ENCODE data around the gene ISYNA1. TPM values are rescaled to one million over a fixed set of nuclear protein-coding genes. Genes with fewer than 3 reads are reported as not detected.

The ISYNA1 gene
- total and polyA plus RNA-seq, 10 of the 15 experiments (the other 5 are each of a cell fraction or from before 2014, with no cell fraction given), result 1.9 to 37.0 (median 9.1) TPM

GRCh38 chr19:18484992-18485391 lies 47.1 kb upstream of the ISYNA1 start:
- ATAC-seq (no peak; the same call in 2 of the 3 replicates), FAIRE-seq (no peak), DNase-seq (ENCODE audit: low read depth, low spot score) (no peak)
- SMC1A ChIA-PET (ENCODE audit: uncharacterized antibody, unreplicated experiment), result interaction anchor here (0.6 kb wide), 1 partner anchor 128 kb away, joined by 3 read pairs; the partner anchor contains the start of gene TMEM59L
- POLR2A ChIA-PET, result no interaction called here
- no peak overlapping the region for H3K27ac ChIP-seq (ENCODE audit: control insufficient read depth, insufficient read depth)
- H3K4me3 ChIP-seq, result no peak overlapping the region
- RAD21 ChIA-PET (ENCODE audit: unreplicated experiment), result no interaction called here
- H3K4me2 ChIP-seq (ENCODE audit: control insufficient read depth, insufficient read depth), result no peak overlapping the region
- H3K9me3 ChIP-seq (replicated peaks; ENCODE audit: control insufficient read depth, insufficient read depth, low read length), result no peaks in the 10 kb centered on the region
- H3K36me3 ChIP-seq (ENCODE audit: control insufficient read depth in 2 of 2, insufficient read depth in 2 of 2, low read length in 1 of 2), result peaks cover 0 to 1% of the 10 kb centered on the region in 2 experiments; a peak in 2 of 4 replicates
- TF ChIP-seq ZNF622 (IDR thresholded peaks at IDR 0.05), result no peak
- no peak for TF ChIP-seq E2F8 (IDR thresholded peaks at IDR 0.05; ENCODE audit: low read depth, partially characterized antibody)
- H3K9ac ChIP-seq (ENCODE audit: control insufficient read depth, insufficient read depth, low read length), result no peak overlapping the region
- intact Hi-C loops (cut with micrococcal nuclease; ENCODE audit: unreplicated experiment) (no loop called here), in situ Hi-C loops (cut with MboI) (no loop called here)
- H3K27me3 ChIP-seq (replicated peaks in 1 of 2; ENCODE audit: control insufficient read depth in 2 of 2, insufficient read depth in 2 of 2, low read length in 1 of 2), result no peaks in the 10 kb centered on the region
- H3K4me1 ChIP-seq (ENCODE audit: control insufficient read depth, insufficient read depth, low read length), result peaks cover 4% of the 10 kb centered on the region
- H4K20me1 ChIP-seq (ENCODE audit: control insufficient read depth, insufficient read depth), result no peaks in the 10 kb centered on the region; the same call in 1 of the 2 replicates
- CTCF ChIA-PET, result no interaction called here
- 88% methylated on average over 5 of the region's 5 CpGs for WGBS (ENCODE audit: insufficient coverage, insufficient replicate concordance, low lambda C conversion rate, missing lambda C conversion rate)
- no peak overlapping the region for H2AFZ ChIP-seq (ENCODE audit: control insufficient read depth, low read depth, low read length)
- BruUV-seq (replicated peaks), result no TSS peak
- H3K79me2 ChIP-seq (ENCODE audit: control insufficient read depth, insufficient read depth, low read length), result peaks cover 32% of the 10 kb centered on the region

DNA sequence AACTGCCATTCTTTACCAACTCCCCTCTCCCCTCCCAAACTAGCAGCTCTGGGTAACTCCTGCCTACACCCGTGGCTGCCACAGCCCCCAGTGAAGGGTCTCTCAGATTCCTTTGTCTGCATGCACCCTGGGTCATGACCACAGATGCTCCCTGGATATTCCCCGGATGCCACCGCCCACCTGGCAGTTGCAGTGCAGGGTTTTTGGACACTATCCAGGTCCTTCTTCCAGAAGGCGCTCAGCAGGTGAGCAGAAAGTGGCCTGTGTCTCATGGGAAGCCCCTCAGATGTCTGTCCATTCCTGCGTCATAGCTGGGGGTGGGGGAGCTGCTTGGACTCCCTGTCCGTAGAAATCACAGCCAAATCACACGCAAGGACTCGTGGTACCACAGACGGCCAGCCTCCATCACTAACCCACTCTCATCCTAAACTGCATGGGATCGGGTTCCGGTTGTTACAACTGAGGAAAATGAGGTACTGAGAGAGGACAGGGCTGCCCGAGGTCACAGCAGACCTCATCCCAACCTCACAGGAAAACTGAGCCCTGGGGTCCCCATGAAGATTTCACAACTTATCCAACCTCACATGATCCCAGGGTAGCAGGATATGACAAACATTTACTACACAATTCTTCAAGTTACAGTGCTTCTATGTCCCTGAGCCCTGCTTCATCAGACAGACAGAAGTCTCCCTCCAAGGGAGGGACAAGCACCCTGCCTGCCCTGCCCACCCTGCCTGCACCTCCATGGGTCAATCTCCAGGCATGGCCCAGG lies 45.4 kb upstream of the ISYNA1 start:
- ATAC-seq (no peak), DNase-seq (ENCODE audit: low read depth, low spot score) (no peak), FAIRE-seq (no peak)
- peaks cover 46% of the 10 kb centered on the region for H3K79me2 ChIP-seq (ENCODE audit: control insufficient read depth, insufficient read depth, low read length)
- no TSS peak for BruUV-seq (replicated peaks)
- no peaks in the 10 kb centered on the region; the same call in 1 of the 2 replicates for H4K20me1 ChIP-seq (ENCODE audit: control insufficient read depth, insufficient read depth)
- in situ Hi-C loops (cut with MboI) (no loop called here), intact Hi-C loops (cut with micrococcal nuclease; ENCODE audit: unreplicated experiment) (no loop called here)
- H3K27me3 ChIP-seq (replicated peaks in 1 of 2; ENCODE audit: control insufficient read depth in 2 of 2, insufficient read depth in 2 of 2, low read length in 1 of 2), result no peaks in the 10 kb centered on the region
- H3K4me1 ChIP-seq (ENCODE audit: control insufficient read depth, insufficient read depth, low read length), result peaks cover 20% of the 10 kb centered on the region
- no peak overlapping the region for H3K4me3 ChIP-seq
- H3K9ac ChIP-seq (ENCODE audit: control insufficient read depth, insufficient read depth, low read length), result no peak overlapping the region
- SMC1A ChIA-PET (ENCODE audit: uncharacterized antibody, unreplicated experiment), result no interaction called here
- peaks cover 0 to 4% of the 10 kb centered on the region in 2 experiments; a peak in 2 of 4 replicates for H3K36me3 ChIP-seq (ENCODE audit: control insufficient read depth in 2 of 2, insufficient read depth in 2 of 2, low read length in 1 of 2)
- CTCF ChIA-PET, result interaction anchor here (1.4 kb wide), 1 partner anchor 32 kb away, joined by 4 read pairs; no protein-coding TSS in a partner anchor
- POLR2A ChIA-PET, result no interaction called here
- H3K4me2 ChIP-seq (ENCODE audit: control insufficient read depth, insufficient read depth), result no peak overlapping the region
- no peaks in the 10 kb centered on the region for H3K9me3 ChIP-seq (replicated peaks; ENCODE audit: control insufficient read depth, insufficient read depth, low read length)
- H2AFZ ChIP-seq (ENCODE audit: control insufficient read depth, low read depth, low read length), result no peak overlapping the region
- WGBS (ENCODE audit: insufficient coverage, insufficient replicate concordance, low lambda C conversion rate, missing lambda C conversion rate), result 90% methylated on average over 12 of the region's 12 CpGs
- RAD21 ChIA-PET (ENCODE audit: unreplicated experiment), result interaction anchor here (0.6 kb wide), 1 partner anchor 272 kb away, joined by 4 read pairs; no protein-coding TSS in a partner anchor
- H3K27ac ChIP-seq (ENCODE audit: control insufficient read depth, insufficient read depth), result no peak overlapping the region
- TF ChIP-seq ZBTB40 (IDR thresholded peaks at IDR 0.05; ENCODE audit: borderline replicate concordance) (no peak), TAF1 (IDR thresholded peaks at IDR 0.05; ENCODE audit: borderline replicate concordance, low read depth, low read length) (no peak), ZNF24 (IDR thresholded peaks at IDR 0.05) (no peak), HDAC2 (IDR thresholded peaks at IDR 0.05) (no peak)
- TF ChIP-seq, protein P1, sequence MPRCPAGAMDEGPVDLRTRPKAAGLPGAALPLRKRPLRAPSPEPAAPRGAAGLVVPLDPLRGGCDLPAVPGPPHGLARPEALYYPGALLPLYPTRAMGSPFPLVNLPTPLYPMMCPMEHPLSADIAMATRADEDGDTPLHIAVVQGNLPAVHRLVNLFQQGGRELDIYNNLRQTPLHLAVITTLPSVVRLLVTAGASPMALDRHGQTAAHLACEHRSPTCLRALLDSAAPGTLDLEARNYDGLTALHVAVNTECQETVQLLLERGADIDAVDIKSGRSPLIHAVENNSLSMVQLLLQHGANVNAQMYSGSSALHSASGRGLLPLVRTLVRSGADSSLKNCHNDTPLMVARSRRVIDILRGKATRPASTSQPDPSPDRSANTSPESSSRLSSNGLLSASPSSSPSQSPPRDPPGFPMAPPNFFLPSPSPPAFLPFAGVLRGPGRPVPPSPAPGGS (IDR thresholded peaks at IDR 0.05; ENCODE audit: borderline replicate concordance, insufficient read depth, low read depth, low read length, poor library complexity, severe bottlenecking), result no peak
